ENCODE measurements around the gene LTBP3.

DNA sequence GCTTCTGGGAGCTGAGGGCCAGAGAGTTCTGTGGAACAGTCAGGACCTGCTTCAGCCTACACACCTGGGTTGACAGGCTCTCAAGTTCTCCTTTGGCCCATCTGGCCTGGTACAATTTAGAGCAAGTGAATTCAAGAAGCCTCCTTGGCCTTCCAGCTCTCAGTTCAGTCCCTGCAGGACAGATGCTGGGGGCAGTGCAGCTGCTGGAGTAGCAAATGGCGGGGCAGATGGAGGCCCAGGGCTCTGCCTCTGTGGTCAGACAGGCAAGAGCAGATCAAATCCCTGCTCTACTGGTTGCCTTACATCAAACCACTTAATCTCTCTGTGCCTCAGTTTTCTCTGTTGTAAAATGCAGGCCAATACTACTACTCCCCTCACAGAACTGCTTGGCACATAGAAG, 46.1 kb upstream of the LTBP3 start:
- TF ChIP-seq, protein P1, sequence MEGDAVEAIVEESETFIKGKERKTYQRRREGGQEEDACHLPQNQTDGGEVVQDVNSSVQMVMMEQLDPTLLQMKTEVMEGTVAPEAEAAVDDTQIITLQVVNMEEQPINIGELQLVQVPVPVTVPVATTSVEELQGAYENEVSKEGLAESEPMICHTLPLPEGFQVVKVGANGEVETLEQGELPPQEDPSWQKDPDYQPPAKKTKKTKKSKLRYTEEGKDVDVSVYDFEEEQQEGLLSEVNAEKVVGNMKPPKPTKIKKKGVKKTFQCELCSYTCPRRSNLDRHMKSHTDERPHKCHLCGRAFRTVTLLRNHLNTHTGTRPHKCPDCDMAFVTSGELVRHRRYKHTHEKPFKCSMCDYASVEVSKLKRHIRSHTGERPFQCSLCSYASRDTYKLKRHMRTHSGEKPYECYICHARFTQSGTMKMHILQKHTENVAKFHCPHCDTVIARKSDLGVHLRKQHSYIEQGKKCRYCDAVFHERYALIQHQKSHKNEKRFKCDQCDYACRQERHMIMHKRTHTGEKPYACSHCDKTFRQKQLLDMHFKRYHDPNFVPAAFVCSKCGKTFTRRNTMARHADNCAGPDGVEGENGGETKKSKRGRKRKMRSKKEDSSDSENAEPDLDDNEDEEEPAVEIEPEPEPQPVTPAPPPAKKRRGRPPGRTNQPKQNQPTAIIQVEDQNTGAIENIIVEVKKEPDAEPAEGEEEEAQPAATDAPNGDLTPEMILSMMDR (conservative IDR thresholded peaks at IDR 0.05; ENCODE audit: low read length) = no peak
- TF ChIP-seq EZH2phosphoT487 (IDR thresholded peaks at IDR 0.05; ENCODE audit: borderline replicate concordance) = no peak
